K562 (cell line): ENCODE measurements around the gene USP2. TPM values are rescaled to one million over a fixed set of nuclear protein-coding genes. Genes with fewer than 3 reads are reported as not detected.

Experiments
- ATAC-seq: fragments of 200-7000 bp; cut with Tn5 transposase; 3 replicates; pipeline ENCODE4 v1.9.1; 2020; ENCODE audit warnings: moderate library complexity
- BruUV-seq: library from RNA; stranded (reverse); fragments of 400-500 nt; replicated peaks from 2 replicates; lab custom pipeline; 2021; lab: Mats Ljungman, UMichigan
- CTCF ChIA-PET: fragments of 300-600 bp; formaldehyde crosslinking; extraction: SDS; loops from one replicate; lab custom pipeline; 2021; ENCODE audit warnings: low intra/inter-chr PET ratio; lab: Yijun Ruan, JAX
- POLR2A ChIA-PET: fragments of 300-600, 350-650 bp; sonication (Branson Sonifier 250); formaldehyde crosslinking; extraction: SDS; loops from one replicate; lab custom pipeline; 2021; ENCODE audit warnings: antibody characterized with exemption, inconsistent platforms; lab: Yijun Ruan, JAX
- DNase-seq, 4 experiments: peaks; one replicate each; pipeline versions ENCODE4 v3.0.0 to v3.0.0-alpha.2; 2011 to 2018; ENCODE audit warnings: low spot score in 3 of 4, mixed read lengths in 3 of 4; ENCODE audit errors: extremely low read depth in 1 of 4
- FAIRE-seq: peaks from 2 replicates; lab custom pipeline; 2011; peaks lifted over from hg19 to GRCh38; lab: Jason Lieb, UNC
- H2AFZ ChIP-seq: 2 replicates; pipeline ENCODE4 v1.6.0; 2011; ENCODE audit warnings: low read depth, low read length, control low read depth, inconsistent platforms
- H3K27ac ChIP-seq: fragments of 200-600 bp; 3 replicates; pipeline ENCODE4 v1.8.0; 2011; ENCODE audit warnings: low read depth, mild to moderate bottlenecking, control low read depth, inconsistent platforms, low read length, moderate library complexity, mixed read lengths; ENCODE audit errors: extremely low read depth
- H3K27me3 ChIP-seq, 2 experiments: fragments of 300-600 bp in 1 of 2; 2 replicates in 1 of 2; 3 replicates in 1 of 2; pipeline versions ENCODE4 v1.6.0 to v1.8.0; 2011; ENCODE audit warnings: inconsistent platforms in 2 of 2, low read length in 2 of 2, mild to moderate bottlenecking in 1 of 2, mixed read lengths in 1 of 2, moderate library complexity in 1 of 2; ENCODE audit not compliant: control insufficient read depth in 2 of 2, insufficient read depth in 2 of 2
- H3K36me3 ChIP-seq: fragments of 300-600 bp; 3 replicates; pipeline ENCODE4 v1.8.0; 2011; ENCODE audit warnings: mild to moderate bottlenecking, low read length, inconsistent platforms; ENCODE audit not compliant: control insufficient read depth, insufficient read depth
- H3K4me1 ChIP-seq, 2 experiments: fragments of 200-600 bp in 1 of 2; replicated peaks in 1 of 2; 2 replicates in 1 of 2; 3 replicates in 1 of 2; pipeline versions ENCODE4 v1.5.1 to v1.8.0; 2011; ENCODE audit warnings: inconsistent platforms in 2 of 2, low read length in 2 of 2, mild to moderate bottlenecking in 1 of 2, mixed read lengths in 1 of 2, moderate library complexity in 1 of 2; ENCODE audit not compliant: control insufficient read depth in 2 of 2, insufficient read depth in 2 of 2
- H3K4me2 ChIP-seq: 2 replicates; pipeline ENCODE4 v1.6.1; 2011; ENCODE audit warnings: low read length, control low read depth, inconsistent platforms, mixed read lengths; ENCODE audit not compliant: insufficient read depth
- H3K4me3 ChIP-seq: fragments of 200-600 bp; sonication (generic), shearing (Covaris generic); 2 replicates; pipeline ENCODE4 v1.5.1; 2016; ENCODE audit warnings: control low read depth, inconsistent platforms
- H3K79me2 ChIP-seq: fragments of 200-600 bp; 3 replicates; pipeline ENCODE4 v1.8.0; 2011; ENCODE audit warnings: low read length, inconsistent platforms; ENCODE audit not compliant: control insufficient read depth, insufficient read depth
- H3K9ac ChIP-seq, 2 experiments: 2 replicates each; pipeline versions ENCODE4 v1.6.0 to v1.6.1; 2011; ENCODE audit warnings: low read depth in 2 of 2, low read length in 2 of 2, control low read depth in 1 of 2, inconsistent platforms in 1 of 2, mild to moderate bottlenecking in 1 of 2, mixed read lengths in 1 of 2; ENCODE audit not compliant: insufficient read depth in 1 of 2
- H3K9me1 ChIP-seq: one replicate; pipeline ENCODE4 v1.6.0; 2011; ENCODE audit warnings: inconsistent platforms, mild to moderate bottlenecking, low read length, moderate library complexity; ENCODE audit not compliant: control insufficient read depth, insufficient read depth
- H3K9me3 ChIP-seq: replicated peaks from 2 replicates; pipeline ENCODE4 v1.5.1; 2011; ENCODE audit warnings: low read depth, low read length, inconsistent platforms; ENCODE audit not compliant: control insufficient read depth, insufficient read depth
- H4K20me1 ChIP-seq: replicated peaks from 2 replicates; pipeline ENCODE4 v1.6.1; 2011; ENCODE audit warnings: low read length, inconsistent platforms, mixed read lengths; ENCODE audit not compliant: control insufficient read depth, insufficient read depth
- NR2C1 ChIP-seq, 2 experiments: fragments of 450-650 bp; IDR thresholded peaks; 2 replicates each; pipeline ENCODE4 v1.6.1; 2017; ENCODE audit warnings: mild to moderate bottlenecking in 2 of 2, antibody characterized with exemption in 1 of 2, inconsistent platforms in 1 of 2, missing compliant biosample characterization in 1 of 2, missing genetic modification characterization in 1 of 2
- WGBS: fragments of 100-300 bp; shearing (Covaris generic); methylation state at CpG from one replicate; pipeline ENCODE4 v1.1.6; 2016; ENCODE audit warnings: low coverage, mixed read lengths; ENCODE audit not compliant: insufficient coverage; ENCODE audit errors: missing lambda C conversion rate; 5-methylcytosine and 5-hydroxymethylcytosine counted together
- in situ Hi-C: fragments of 300-500 bp; cut with MboI; formaldehyde crosslinking; loops from 4 replicates; pipeline ENCODE4 v1.15.0; 2018; ENCODE audit warnings: inconsistent platforms, mixed read lengths
- intact Hi-C: fragments of 100-400 bp; cut with micrococcal nuclease; formaldehyde crosslinking; loops from 2 replicates; pipeline ENCODE4 v1.14.2; 2022
- polyA plus RNA-seq, 8 experiments: library from polyadenylated mRNA; depleted of rRNA in 4 of 8; stranded (reverse) in 5 of 8; unstranded in 3 of 8; fragments of >200 nt; fragmentation: Nextera tagmentation in 2 of 8; fragmentation: Illumina TruSeq in 1 of 8; extraction: Ambion mirVana in 2 of 8; extraction: Trizol in 1 of 8; gene quantifications; 2 replicates each; pipeline versions ENCODE4 v1.2.1 to v1.2.3, GENCODE V29; 2011 to 2014; ENCODE audit warnings: inconsistent platforms in 1 of 8, missing spikeins in 1 of 8
- total RNA-seq, 7 experiments: library from RNA; depleted of rRNA in 6 of 7; stranded (reverse); fragments of >200 nt in 6 of 7; fragmentation: Illumina TruSeq in 2 of 7; extraction: Trizol in 2 of 7; gene quantifications; 2 replicates each; pipeline versions ENCODE4 v1.2.1 to v1.2.3, GENCODE V29; 2011 to 2021; ENCODE audit warnings: low replicate concordance in 1 of 7
- TF ChIP-seq, protein P1 (sequence below): sonication (generic); formaldehyde crosslinking; IDR thresholded peaks from 2 replicates; pipeline ENCODE4 v1.8.0; 2022; ENCODE audit warnings: mild to moderate bottlenecking, low read depth, missing genetic modification reagents

Gene USP2
- total and polyA plus RNA-seq, 9 of the 15 experiments (the other 6 are each of a cell fraction or from before 2014, with no cell fraction given), result 2.8 to 16.9 (median 3.9) TPM

DNA sequence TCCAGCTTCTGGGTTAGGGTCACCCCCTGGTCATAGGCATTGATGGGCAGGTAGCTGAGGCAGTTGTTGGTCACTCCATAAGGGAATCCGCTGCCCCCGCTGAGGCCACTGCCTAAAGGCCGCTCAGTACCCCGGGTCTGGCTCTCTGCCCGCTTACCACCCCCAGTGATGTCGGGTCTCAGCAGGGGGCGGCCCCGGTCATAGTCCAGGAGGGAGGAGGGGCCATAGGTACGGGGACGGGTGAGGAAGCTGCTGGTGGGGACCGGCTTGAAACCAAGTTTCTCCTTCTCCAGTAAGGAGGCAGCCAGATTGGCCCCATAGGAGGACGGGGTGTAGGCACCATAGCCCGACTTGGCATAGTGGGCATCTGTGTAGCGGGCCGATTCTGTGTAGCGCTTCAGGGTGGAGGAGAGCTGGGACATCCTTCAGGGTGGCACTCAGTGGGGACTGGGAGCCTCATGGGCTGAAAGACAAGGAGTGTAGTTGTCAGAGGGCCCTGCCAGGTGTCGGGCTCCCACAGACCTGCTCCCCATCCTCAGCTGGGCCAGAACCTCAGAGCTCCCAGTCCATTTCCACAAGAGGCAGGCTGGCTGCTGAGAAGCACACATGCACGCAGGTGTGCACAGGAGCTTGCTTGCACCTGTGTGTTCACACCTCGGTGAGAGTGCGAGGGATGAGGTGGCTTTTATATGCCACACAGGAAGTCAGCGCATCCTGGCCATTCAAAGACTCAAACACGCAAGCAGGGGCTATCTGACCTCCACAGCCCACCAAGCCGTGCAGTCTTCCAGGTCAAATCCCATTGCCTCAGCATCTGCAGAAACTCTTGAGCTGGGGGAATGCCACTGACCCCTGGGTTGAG is 8.2 kb downstream of the USP2 start:
- no peak for FAIRE-seq
- peak overlapping the region in 1 of 2 experiments; percentile 49; a peak in 2 of 4 replicates for H3K9ac ChIP-seq
- no TSS peak for BruUV-seq
- TF ChIP-seq, protein P1, sequence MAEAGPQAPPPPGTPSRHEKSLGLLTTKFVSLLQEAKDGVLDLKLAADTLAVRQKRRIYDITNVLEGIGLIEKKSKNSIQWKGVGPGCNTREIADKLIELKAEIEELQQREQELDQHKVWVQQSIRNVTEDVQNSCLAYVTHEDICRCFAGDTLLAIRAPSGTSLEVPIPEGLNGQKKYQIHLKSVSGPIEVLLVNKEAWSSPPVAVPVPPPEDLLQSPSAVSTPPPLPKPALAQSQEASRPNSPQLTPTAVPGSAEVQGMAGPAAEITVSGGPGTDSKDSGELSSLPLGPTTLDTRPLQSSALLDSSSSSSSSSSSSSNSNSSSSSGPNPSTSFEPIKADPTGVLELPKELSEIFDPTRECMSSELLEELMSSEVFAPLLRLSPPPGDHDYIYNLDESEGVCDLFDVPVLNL (CRISPR knock-in tag), result 0 out of 2 replicates have a peak, but pooled peaks have one; percentile 7
- TF ChIP-seq NR2C1 (IDR thresholded peaks at IDR 0.05) (no peak), NR2C1 (tag; IDR thresholded peaks at IDR 0.05) (no peak)
- intact Hi-C loops (loop anchor here (5.0 kb wide), 1 partner anchor 36 kb away; no protein-coding TSS in a partner anchor), in situ Hi-C loops (no loop called here)
- no peak overlapping the region for H2AFZ ChIP-seq
- 78% methylated on average over 19 of the region's 23 CpGs for WGBS
- no peak for ATAC-seq
- no peaks in the 10 kb centered on the region for H3K9me1 ChIP-seq
- H3K4me3 ChIP-seq, result no peak overlapping the region
- no peaks in the 10 kb centered on the region for H3K27me3 ChIP-seq
- H3K27ac ChIP-seq, result no peak overlapping the region
- ChIA-PET POLR2A (interaction anchor here (0.5 to 3.7 kb wide), 7 partner anchors 8 to 1859 kb away, joined by 3 to 24 read pairs (median 3); no protein-coding TSS in a partner anchor), CTCF (interaction anchor here (0.5 to 5.9 kb wide), 2 partner anchors 17 to 102 kb away, joined by 3 to 41 read pairs; no protein-coding TSS in a partner anchor)
- H3K9me3 ChIP-seq, result no peaks in the 10 kb centered on the region
- no peak overlapping the region for H3K4me2 ChIP-seq
- no peak for DNase-seq
- H3K36me3 ChIP-seq, result peaks cover 27% of the 10 kb centered on the region; the same call in 1 of the 3 replicates
- H4K20me1 ChIP-seq, result peaks cover 5% of the 10 kb centered on the region; the same call in 1 of the 2 replicates
- H3K79me2 ChIP-seq, result peaks cover 12% of the 10 kb centered on the region; the same call in 1 of the 3 replicates
- peaks cover 65 to 77% of the 10 kb centered on the region in 2 experiments for H3K4me1 ChIP-seq
